RWPE1 (cell line): ENCODE measurements around the gene SYCP2L.

Experiments
- CTCF ChIA-PET: fragments of 350-600 bp; sonication (Branson Sonifier 250); formaldehyde crosslinking; extraction: SDS; loops from one replicate; lab custom pipeline; 2021; lab: Yijun Ruan, JAX
- POLR2A ChIA-PET: fragments of 400-600 bp; formaldehyde crosslinking; extraction: SDS; loops from one replicate; lab custom pipeline; 2020; ENCODE audit warnings: antibody characterized with exemption; ENCODE audit not compliant: low non-redundant PET; lab: Yijun Ruan, JAX
- DNase-seq: peaks from one replicate; pipeline ENCODE4 v3.0.0; 2012; ENCODE audit warnings: low spot score
- H3K27ac ChIP-seq: fragments of 450-650 bp; 2 replicates; pipeline ENCODE4 v1.5.1; 2017
- TF ChIP-seq, protein P1 (sequence below): fragments of 450-650 bp; conservative IDR thresholded peaks from 2 replicates; pipeline ENCODE4 v1.5.1; 2017; ENCODE audit warnings: low read depth, mild to moderate bottlenecking

SYCP2L gene

DNA sequence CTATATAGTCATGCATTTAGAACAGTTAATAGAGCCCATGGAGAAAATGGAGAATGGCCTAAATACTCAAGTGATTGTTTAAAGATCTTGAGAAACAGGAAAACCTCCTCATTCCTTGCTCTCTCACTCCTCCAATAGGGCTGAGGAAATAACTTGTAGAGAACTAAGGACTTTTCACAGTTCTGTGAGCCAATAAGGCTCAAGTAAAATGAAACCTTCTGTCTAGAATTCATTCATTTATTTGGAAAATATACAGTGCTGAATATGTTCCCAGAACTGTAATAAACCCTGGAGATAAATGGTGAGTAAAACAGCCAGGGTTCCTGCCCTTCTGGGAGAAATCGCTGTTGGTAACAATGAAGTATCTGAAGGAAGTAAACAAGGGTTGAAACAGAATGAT, 122.0 kb downstream of the SYCP2L start:
- TF ChIP-seq, protein P1, sequence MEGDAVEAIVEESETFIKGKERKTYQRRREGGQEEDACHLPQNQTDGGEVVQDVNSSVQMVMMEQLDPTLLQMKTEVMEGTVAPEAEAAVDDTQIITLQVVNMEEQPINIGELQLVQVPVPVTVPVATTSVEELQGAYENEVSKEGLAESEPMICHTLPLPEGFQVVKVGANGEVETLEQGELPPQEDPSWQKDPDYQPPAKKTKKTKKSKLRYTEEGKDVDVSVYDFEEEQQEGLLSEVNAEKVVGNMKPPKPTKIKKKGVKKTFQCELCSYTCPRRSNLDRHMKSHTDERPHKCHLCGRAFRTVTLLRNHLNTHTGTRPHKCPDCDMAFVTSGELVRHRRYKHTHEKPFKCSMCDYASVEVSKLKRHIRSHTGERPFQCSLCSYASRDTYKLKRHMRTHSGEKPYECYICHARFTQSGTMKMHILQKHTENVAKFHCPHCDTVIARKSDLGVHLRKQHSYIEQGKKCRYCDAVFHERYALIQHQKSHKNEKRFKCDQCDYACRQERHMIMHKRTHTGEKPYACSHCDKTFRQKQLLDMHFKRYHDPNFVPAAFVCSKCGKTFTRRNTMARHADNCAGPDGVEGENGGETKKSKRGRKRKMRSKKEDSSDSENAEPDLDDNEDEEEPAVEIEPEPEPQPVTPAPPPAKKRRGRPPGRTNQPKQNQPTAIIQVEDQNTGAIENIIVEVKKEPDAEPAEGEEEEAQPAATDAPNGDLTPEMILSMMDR = no peak
- ChIA-PET CTCF (no interaction called here), POLR2A (no interaction called here)
- no peak for DNase-seq
- H3K27ac ChIP-seq = no peak overlapping the region

DNA sequence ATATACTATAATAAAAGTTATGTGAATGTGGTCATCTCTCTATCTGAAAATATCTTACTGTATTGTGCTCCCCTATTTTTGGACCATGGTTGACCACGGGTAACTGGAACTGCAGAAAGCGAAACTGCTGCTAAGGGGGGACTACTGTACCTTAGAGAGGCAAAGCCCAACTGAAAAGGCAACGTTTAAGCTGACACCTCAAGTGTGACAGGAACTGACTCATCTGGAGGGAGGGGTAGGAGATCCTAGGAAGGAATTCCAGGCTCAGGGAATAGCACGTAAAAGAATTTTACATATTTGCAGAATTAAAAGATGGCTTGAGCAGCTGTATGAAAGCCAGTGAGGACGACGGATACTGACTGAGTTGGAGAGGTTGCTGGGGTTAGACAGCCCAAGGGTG, 122.5 kb downstream of the SYCP2L start:
- TF ChIP-seq, protein P1 = no peak
- H3K27ac ChIP-seq = peak overlapping the region; percentile 36; the same call in 1 of the 2 replicates
- peak; percentile 64 for DNase-seq
- ChIA-PET POLR2A (no interaction called here), CTCF (interaction anchor here (0.7 kb wide), 1 partner anchor 13 kb away, joined by 3 read pairs; no protein-coding TSS in a partner anchor)

DNA sequence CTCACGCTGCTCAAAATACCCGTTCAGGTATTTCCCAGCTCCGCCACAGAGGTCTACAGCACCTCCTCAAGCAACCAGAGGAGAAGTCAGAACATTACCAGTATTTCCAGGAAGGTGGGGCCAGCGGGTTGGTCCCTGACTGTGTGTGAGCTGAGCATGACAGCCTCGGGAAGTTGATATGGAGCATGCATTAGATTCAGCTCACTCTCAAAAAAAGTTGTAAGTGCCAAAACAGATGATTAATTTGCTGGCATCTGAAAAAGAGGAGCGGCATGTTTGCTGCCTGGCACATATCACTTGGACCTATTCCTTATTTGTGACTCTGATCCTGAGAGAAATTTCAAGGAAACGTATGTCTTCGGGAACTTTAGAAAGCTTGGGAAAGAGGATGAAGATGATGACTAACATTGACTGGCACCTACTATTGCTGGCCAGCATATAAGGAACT, 125.0 kb downstream of the SYCP2L start:
- H3K27ac ChIP-seq = peak overlapping the region; percentile 66
- TF ChIP-seq, protein P1 = no peak
- ChIA-PET POLR2A (no interaction called here), CTCF (no interaction called here)
- peak; percentile 59 for DNase-seq

DNA sequence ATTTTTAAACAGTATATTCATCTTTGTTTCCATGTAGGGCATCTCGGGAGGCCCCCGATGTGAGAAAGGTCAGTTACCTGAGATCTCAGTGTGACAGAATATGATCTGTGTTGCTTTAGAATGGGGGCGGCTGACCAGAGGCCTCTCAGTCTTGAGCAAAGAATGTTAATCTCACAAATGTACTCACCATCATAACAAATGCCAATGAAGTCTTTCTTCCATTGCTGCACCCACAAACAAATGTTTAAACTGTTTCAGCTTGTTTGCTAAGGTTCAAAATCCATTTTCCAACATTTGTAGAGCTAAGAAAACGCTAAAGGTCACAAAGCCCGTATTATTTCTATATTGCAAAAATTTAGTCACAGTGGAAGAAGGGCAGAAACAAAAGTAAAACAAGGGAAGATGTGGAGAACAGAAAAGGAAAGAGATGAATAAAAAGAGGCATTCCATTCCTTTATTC, 125.5 kb downstream of the SYCP2L start:
- TF ChIP-seq, protein P1 = no peak
- POLR2A ChIA-PET = no interaction called here
- CTCF ChIA-PET = no interaction called here
- no peak for DNase-seq
- H3K27ac ChIP-seq = no peak overlapping the region

DNA sequence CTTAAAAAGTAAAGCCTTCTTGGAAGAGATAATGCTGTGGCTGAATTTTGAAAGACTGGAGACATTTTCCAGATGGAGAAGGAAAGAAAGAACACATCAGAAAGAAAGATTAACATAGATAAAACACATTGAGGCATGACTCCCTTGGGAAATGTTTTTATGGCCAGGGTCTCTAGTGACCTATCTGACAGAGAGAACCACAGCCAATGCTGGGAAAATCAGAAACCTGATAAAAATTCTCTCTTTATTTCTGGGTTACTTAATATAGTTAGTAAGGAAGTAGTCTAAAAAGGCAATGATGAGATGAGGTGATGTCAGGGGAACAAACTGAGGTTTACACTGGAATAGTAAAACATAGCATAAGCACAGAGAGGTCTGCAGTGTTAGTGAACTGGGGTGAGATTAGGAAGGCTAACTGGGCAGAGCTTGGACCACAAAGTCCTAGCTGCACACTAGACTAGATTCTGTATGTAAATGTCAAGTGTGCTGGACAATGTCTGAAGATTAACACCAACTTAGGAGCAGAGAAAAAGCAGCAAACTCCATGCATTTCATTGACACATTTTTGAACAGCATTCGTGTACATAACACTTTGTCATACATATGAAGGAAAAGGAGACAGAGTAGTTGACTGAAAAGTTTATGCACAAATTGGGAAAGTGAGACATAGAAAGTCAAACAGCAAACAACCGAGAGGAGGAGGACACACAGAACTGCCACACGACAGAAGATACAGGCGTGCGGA, 126.3 kb downstream of the SYCP2L start:
- no peak for DNase-seq
- POLR2A ChIA-PET = no interaction called here
- no peak overlapping the region for H3K27ac ChIP-seq
- CTCF ChIA-PET = no interaction called here
- TF ChIP-seq, protein P1 = no peak

DNA sequence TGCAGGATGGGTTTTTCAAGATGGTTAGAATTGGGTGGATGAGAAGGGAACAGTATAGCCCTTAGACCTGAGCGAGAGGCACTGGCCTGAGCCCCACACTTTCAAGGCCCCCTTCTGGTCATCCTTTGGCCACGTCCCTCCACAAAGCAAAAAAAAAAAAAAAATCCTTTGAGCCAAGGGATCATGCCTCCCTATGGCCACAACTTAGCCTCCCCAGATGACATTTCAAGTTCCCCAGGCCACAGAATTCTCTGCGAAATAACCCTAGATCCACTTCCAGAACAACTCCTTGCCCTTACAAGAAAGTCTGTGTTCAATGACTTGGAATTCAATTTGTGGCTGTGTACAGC, 126.8 kb downstream of the SYCP2L start:
- TF ChIP-seq, protein P1 = no peak
- H3K27ac ChIP-seq = no peak overlapping the region
- no peak for DNase-seq
- CTCF ChIA-PET = no interaction called here
- POLR2A ChIA-PET = no interaction called here
